Muscle of arm (tissue), 12 donors: ENCODE results near the gene TYW3. TPM values are rescaled to one million over a fixed set of nuclear protein-coding genes. Genes with fewer than 3 reads are reported as not detected.

ENCODE experiments used
- DNase-seq: peaks from one replicate; pipeline ENCODE4 v3.0.0-alpha.2; 2013
- polyA plus RNA-seq, 12 donors: library from polyadenylated mRNA; unstranded; fragments of 120-200 nt; gene quantifications; one replicate each; pipeline ENCODE4 v1.2.1, GENCODE V29; 2013; ENCODE audit not compliant: insufficient read length in 12 of 12

The TYW3 gene
- polyA plus RNA-seq, 12 donors, result 14.3 to 41.0 (median 20.7) TPM; not detected in 1

GRCh38 chr1:74780594-74780993 lies 47.6 kb downstream of the TYW3 start:
- DNase-seq, result no peak

DNA sequence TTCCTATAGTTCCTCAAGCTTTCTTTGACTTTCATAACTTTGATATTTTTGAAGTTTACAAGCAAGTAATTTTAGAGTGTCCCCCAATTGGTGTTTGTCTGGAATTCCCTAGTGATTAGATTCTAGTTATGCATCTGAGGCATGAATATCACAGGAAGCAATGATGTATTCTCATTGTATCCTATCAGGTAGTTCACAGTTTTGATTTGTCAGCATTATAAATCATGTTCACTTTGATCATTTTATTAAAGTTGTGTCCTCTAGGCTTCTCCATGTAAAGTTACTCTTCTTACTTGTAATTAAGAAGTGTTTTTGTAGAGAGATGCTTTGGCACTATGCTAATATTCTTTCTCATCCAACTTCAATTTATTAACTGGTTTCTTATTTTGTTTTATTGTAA lies 53.0 kb downstream of the TYW3 start:
- no peak for DNase-seq

GRCh38 chr1:74790453-74790852 lies 57.5 kb downstream of the TYW3 start:
- no peak for DNase-seq

DNA sequence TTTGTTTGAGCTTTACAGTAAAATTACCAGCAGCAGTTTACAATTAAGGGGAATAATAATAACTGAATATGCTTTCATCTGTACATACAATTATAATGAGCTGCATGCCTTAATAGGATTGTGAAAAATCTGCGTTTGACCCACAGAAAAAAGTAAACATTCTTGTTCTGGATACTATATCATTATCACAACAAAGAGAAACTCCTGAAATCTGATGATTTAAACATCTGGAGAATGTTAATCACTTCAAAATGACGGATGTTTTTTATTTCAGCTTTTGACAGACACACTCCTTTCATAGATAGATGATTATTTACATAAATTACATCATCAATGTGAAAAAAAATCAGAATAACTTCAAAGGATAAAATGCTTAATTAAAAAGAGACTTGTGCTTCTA lies 58.5 kb downstream of the TYW3 start:
- no peak for DNase-seq

- DNase-seq, result no peak
These were observed 66.2 kb downstream of the TYW3 start for GRCh38 chr1:74799119-74799657.

DNA sequence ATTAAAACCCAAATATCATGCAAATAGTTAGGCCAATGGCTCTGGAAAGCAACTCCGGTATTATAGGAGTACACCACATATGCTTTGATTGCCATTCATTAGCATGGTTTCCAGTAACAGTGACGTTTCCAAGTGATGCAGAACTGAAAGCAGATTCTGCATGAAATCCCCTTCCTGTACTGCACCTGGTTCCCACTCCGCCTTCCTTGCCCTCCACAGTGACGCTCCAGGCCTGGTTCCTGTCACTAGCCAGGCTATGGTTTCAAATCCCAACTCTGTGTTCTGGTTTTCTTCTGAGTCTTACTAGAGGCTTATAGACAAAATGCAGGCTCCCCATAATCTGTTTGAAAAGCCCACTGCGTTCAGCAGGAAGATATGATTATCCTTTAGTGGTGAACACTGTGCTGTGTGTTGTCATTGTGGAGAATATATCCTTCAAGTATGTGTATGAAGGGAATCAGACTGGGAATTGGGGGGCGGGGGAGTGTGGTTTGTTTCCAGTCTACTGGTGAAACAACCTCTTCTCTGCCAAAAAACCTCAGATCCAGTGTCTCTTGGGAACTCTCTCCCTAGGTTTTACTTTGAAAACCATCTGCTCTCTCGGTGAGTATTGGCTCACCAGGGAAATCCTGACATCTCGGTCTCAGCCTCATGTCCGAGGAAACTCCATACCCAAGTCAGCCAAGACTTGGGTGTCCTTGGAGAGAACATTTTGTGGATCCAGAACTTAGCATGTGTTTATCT lies 78.7 kb downstream of the TYW3 start:
- no peak for DNase-seq

GRCh38 chr1:74812180-74812541 lies 79.2 kb downstream of the TYW3 start:
- DNase-seq, result no peak

Other genes starting within 250 kb of the TYW3 start
- not detected for gene LRRC53, start 220.5 kb upstream of the TYW3 start, polyA plus RNA-seq
- gene ERICH3, start 59.4 kb upstream of the TYW3 start, polyA plus RNA-seq, result under 1 TPM in 10 of 12 donors, not detected in 2; 0.04 to 0.41 (median 0.12) TPM
- gene CRYZ, start 102 bp upstream of the TYW3 start, polyA plus RNA-seq, result 10 to 100 TPM in 11 of 12 donors, not detected in 1; 27.6 to 43.0 (median 32.7) TPM